Fibroblast of skin of left quadriceps (primary cell): ENCODE results near the gene TMEM238L.
A peak's percentile ranks its signal among the peaks of the same experiment; 100 is the strongest.
"Not testable (repeated sequence)": the region's sequence is repeated elsewhere in the genome, so short reads cannot be mapped to it uniquely, and the experiment has no call there.

Experiments used
- DNase-seq, 2 experiments: peaks; one replicate each; pipeline ENCODE4 v3.0.0-alpha.2; 2013; ENCODE audit warnings: low read depth in 2 of 2

The TMEM238L gene

GRCh38 chr17:10803830-10804475, at the start of gene TMEM238L:
TSS of gene TMEM238L (minus strand) at chr17:10804099. CDS start at chr17:10803963, 136 bp downstream.
- no peak for DNase-seq

GRCh38 chr17:10846636-10847035, 42.7 kb upstream of the TMEM238L start:
- not testable (repeated sequence) for DNase-seq

- no peak for DNase-seq
Observed at GRCh38 chr17:10845388-10845751, 41.5 kb upstream of the TMEM238L start.

- peak; percentile 17 to 20 for DNase-seq
Observed at GRCh38 chr17:10844621-10845387, 40.9 kb upstream of the TMEM238L start.

GRCh38 chr17:10843811-10844210, 39.9 kb upstream of the TMEM238L start:
- no peak for DNase-seq

- DNase-seq = no peak
Observed at GRCh38 chr17:10842658-10843057, 38.8 kb upstream of the TMEM238L start.

GRCh38 chr17:10838682-10839081, 34.8 kb upstream of the TMEM238L start:
- no peak for DNase-seq

- DNase-seq = no peak
Observed at GRCh38 chr17:10837921-10838320, 34.0 kb upstream of the TMEM238L start, which contains the start of gene PIRT. TSS of gene PIRT (minus strand) at chr17:10838087. CDS start at chr17:10825645, 12,442 bp downstream.

- DNase-seq = no peak
Observed at GRCh38 chr17:10836966-10837590, 33.2 kb upstream of the TMEM238L start.

GRCh38 chr17:10836145-10836544, 32.2 kb upstream of the TMEM238L start:
- DNase-seq = no peak

GRCh38 chr17:10831696-10832095, 27.8 kb upstream of the TMEM238L start:
- no peak for DNase-seq

- no peak for DNase-seq
Observed at GRCh38 chr17:10827898-10828552, 24.1 kb upstream of the TMEM238L start.

GRCh38 chr17:10824874-10825273, 21.0 kb upstream of the TMEM238L start:
- no peak for DNase-seq

GRCh38 chr17:10821770-10822169, 17.9 kb upstream of the TMEM238L start:
- DNase-seq = no peak

- DNase-seq = no peak
Observed at GRCh38 chr17:10821054-10821453, 17.2 kb upstream of the TMEM238L start.

- no peak for DNase-seq
Observed at GRCh38 chr17:10815319-10815718, 11.4 kb upstream of the TMEM238L start.

- no peak for DNase-seq
Observed at GRCh38 chr17:10814075-10814474, 10.2 kb upstream of the TMEM238L start.

- DNase-seq = no peak
Observed at GRCh38 chr17:10812674-10813073, 8.8 kb upstream of the TMEM238L start.

GRCh38 chr17:10809605-10810004, 5.7 kb upstream of the TMEM238L start:
- DNase-seq = no peak

GRCh38 chr17:10807704-10808128, 3.8 kb upstream of the TMEM238L start:
- DNase-seq = no peak

- DNase-seq = no peak
Observed at GRCh38 chr17:10806545-10807262, 2.8 kb upstream of the TMEM238L start.

GRCh38 chr17:10805911-10806310, 2.0 kb upstream of the TMEM238L start:
- no peak for DNase-seq
